NCI-H2196 (cell line): ENCODE results near the gene TPRX1.
"Not testable (repeated sequence)": the region's sequence is repeated elsewhere in the genome, so short reads cannot be mapped to it uniquely, and the experiment has no call there.

Source experiments
- DNase-seq: peaks from one replicate; lab custom pipeline; 2025; ENCODE audit not compliant: unreplicated experiment; lab: John Stamatoyannopoulos, UW

Gene TPRX1

DNA sequence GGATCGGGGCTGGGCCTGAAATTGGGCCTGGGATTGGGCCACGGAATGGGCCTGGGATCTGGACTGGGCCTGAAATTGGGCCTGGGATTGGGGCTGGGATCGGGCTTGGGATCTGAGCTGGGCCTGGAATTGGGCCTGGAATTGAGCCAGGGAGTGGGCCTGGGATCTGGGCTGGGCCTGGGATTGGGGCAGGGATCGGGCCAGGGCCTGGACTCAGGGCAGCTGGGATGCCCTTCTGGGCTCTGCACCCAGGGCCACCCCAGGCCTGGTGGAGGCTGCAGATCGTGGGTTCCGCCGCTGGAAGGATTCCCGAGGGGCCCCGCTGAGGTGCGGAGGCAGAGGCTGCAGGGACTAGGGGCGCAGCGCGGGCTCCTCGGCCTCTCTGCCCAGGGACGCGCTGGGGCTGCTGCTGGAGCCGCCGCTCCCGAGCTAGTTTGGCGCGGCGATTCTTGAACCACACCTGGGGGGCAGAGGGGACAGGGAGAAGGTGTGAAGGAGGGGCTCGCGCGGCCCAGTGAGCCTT is 1.8 kb downstream of the TPRX1 start:
- no peak for DNase-seq

GRCh38 chr19:47801270-47801669 is 3.1 kb downstream of the TPRX1 start:
- DNase-seq: no peak

DNA sequence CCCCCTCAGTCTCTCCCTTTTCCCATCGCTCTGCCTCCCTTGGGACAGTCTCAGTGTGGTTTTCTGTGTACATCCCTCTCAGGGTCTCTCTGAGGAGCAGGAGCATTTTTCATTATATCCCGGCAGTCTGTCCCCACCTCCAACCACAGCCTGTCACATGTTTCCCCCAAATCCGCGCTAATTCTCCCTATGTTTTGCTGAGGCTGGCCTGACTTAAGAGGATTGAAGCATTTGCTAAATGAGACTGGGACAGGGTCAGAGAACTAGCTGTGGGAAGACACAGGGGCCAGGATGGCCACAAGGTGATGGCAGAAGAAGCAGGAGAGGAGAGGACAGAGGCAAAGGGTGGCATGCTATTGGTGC is 5.5 kb downstream of the TPRX1 start:
- DNase-seq: no peak

DNA sequence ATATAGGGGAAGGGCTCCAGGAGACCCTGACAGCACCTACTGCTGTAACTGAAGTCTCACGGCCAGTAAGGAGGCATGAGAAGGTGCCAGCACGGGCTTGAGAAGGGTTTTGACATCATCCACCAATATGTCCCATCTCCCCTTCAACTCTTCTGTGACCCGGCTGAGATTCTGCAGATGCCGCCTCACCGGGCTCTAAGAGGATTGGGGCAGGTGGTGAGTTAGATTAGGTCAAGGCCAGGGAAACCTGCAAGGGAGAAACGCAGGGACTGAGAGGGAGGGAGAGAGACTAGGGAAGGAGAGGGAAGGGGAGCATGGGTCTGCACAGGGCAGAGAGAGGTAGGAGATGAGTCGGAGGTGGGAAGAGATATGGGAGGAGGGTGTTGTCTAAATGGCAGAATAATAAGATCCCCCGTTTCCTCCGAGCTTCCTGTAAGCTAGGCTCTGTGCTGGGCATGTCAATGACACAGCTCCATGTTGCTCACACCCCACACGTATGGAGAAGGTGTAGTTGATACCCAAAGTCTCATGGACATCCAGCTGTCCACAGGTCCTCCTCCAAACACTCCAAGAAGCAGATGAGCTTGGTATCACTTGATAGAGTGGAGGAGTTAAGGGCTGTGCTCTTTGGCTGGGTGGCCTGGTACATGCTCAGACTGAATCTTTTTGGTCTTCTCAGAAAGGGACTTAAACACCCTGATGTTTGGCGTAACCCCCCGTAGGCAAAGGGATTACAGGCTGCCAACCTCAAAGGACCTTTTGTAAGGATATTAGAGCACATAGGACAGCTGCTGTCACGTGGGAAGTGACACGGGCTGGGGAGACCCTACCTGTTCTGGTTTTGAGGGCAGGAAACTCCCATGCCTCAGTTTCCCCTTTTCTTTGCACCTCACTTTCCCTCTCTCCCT is 6.1 kb downstream of the TPRX1 start:
- DNase-seq: no peak

- DNase-seq: no peak
Observed at GRCh38 chr19:47796785-47797184, 7.6 kb downstream of the TPRX1 start.

DNA sequence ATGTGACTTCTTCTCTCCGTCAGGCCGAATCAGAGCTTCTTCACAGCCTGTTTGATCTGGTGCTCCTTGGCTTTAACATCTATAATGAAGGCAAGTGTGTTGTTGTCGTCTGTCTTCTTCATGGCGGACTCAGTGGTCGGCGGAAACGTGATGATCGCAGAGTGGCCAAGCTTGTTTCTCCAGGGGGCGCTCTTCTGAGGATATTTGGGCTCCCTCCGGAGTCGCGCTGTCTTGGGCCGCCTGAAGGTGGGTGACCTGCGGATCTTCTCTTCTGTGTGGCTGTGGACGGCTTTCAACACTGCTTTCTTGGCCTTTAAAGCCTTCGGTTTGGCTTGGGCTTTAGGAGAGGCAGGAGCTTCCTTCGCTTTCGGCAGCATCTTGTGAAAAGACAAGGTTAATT is 9.8 kb downstream of the TPRX1 start:
- no peak for DNase-seq

GRCh38 chr19:47792616-47793015 is 11.7 kb downstream of the TPRX1 start:
- DNase-seq: no peak

GRCh38 chr19:47790398-47790814 is 13.9 kb downstream of the TPRX1 start:
- peak; percentile 78 for DNase-seq

GRCh38 chr19:47789811-47790210 is 14.5 kb downstream of the TPRX1 start:
- DNase-seq: not testable (repeated sequence)

DNA sequence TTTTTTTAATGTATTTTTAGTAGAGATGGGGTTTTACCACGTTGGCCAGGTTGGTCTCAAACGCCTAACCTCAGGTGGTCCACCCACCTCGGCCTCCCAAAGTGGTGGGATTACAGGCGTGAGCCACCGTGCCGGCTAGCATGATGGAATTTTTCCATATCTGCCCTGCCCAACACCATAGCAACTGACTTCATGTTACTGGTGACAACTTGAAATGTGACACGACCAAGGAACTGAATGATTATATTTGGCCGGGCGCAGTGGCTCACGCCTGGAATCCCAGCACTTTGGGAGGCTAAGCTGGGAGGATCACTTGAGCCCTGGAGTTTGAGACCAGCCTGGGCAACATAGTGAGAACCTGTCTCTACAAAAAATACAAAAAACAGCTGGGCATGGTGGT is 17.0 kb downstream of the TPRX1 start:
- not testable (repeated sequence) for DNase-seq

- DNase-seq: no peak
Observed at GRCh38 chr19:47786566-47786965, 17.8 kb downstream of the TPRX1 start.

- DNase-seq: no peak
Observed at GRCh38 chr19:47781590-47782262, 22.6 kb downstream of the TPRX1 start.

- no peak for DNase-seq
Observed at GRCh38 chr19:47780215-47780551, 24.2 kb downstream of the TPRX1 start.

DNA sequence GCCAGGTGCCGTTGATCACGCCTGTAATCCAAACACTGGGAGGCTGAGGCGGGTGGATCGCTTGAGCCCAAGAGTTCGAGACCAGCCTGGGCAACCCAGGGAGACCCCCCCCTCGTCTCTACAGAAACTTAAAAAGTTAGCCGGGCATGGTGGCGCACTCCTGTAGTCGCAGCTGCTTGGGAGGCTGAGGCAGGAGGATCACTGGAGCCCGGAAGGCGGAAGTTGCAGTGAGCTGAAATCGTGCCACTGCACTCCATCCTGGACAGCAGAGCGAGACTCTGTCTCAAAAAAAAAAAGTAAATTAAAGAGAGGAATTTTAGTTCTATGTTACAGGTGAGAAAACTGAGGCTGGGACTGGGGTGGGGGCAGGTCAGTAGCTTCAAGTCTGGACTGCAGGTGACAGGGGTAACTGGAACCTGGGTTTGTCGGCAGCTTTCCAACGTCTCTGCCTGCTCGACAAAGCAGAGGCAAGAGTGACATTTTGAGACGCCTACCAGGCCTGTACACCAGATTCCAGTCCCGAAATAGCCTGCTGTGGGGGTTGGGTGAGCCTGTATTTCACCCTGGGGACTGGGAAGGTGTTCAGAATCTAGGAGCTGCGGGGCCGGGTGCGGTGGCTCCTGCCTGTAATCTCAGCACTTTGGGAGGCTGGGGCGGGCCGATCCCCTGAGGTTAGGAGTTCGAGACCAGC is 24.7 kb downstream of the TPRX1 start:
- DNase-seq: no peak

DNA sequence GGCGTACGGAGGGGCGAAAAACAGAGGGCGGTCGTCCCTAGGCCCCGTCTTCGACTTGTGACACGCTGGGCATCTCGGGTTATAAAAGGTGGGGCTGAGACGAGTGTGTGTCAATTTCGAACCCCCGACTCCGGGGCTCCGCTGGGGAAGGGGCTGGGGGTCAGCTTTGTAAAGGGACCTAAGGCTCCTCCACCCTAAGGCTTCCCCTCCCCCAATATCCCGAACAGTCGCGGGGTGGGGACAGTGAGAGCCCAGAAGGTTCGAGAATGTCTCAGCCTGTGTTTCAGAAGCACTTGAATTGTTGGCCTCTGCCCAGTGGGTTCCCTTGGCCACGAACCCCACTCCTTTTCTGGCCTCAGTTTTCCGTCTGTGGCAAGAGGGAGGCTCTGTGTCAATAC is 25.4 kb downstream of the TPRX1 start:
- no peak for DNase-seq

- peak; percentile 86 for DNase-seq
Observed at GRCh38 chr19:47778049-47778953, 26.1 kb downstream of the TPRX1 start, which contains the start of gene SELENOW. Gene SELENOW, plus strand, starts transcription at chr19:47778703. Its CDS starts 83 bp downstream, at chr19:47778786.

DNA sequence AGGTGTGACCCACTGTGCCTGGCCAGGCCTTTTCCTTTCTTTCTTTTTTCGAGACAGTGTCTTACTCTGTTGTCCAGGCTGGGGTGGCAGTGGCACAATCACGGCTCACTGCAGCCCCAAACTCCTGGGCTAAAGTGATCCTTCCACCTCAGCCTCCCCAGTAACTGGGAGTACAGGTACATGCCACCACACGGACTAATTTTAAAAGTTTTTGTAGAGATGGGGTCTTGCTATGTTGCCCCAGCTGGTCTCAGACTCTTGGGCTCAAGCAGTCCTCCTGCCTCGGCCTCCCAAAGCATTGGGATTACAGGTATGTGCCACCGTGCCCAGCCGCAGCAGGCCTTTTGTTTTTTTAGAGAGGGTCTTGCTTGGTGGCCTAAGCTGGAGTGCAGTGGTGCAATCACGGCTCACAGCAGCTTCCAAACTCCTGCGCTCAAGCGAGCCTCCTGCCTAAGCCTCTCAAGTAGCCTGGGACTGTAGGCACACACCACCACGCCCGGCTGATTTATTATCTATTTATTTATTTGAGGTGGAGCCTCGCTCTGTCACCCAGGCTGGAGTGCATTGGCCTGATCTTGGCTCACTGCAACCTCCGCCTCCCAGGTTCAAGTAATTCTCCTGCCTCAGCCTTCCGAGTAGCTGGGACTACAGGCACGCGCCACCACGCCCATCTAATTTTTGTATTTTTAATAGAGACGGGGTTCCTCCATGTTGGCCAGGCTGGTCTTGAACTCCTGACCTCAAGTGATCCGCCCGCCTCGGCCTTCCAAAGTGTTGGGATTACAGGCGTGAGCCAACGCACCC is 26.9 kb downstream of the TPRX1 start:
- DNase-seq: not testable (repeated sequence)

- DNase-seq: peak; percentile 89
Observed at GRCh38 chr19:47776568-47776967, 27.8 kb downstream of the TPRX1 start.

GRCh38 chr19:47771291-47771690 is 33.1 kb downstream of the TPRX1 start:
- DNase-seq: not testable (repeated sequence)

DNA sequence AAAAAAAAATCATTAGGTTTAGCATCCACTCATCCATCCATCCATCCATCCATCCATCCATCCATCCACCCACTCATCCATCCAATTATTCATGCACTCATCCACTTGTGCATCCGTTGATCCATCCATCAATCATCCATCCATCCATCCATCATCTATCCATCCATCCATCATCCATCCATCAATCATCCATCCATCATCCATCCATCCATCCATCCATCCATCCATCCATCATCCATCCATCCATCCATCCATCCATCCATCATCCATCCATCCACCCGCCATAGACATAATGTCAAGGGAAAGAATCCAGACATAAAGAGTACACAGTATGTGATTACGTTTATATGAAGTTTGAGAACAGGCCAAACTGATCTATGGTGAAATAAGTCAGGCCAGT is 34.8 kb downstream of the TPRX1 start:
- DNase-seq: no peak
